Left renal pelvis (tissue), 4 donors: ENCODE measurements around the gene SEPTIN3. TPM values are rescaled to one million over a fixed set of nuclear protein-coding genes. Genes with fewer than 3 reads are reported as not detected.

ENCODE experiments used
- DNase-seq, 4 donors: peaks; one replicate each; pipeline ENCODE4 v3.0.0-alpha.2; 2013; ENCODE audit warnings: low read depth in 4 of 4, low spot score in 3 of 4
- polyA plus RNA-seq, 4 donors: library from polyadenylated mRNA; unstranded; fragments of 120-200 nt; gene quantifications; one replicate each; pipeline ENCODE4 v1.2.1, GENCODE V29; 2013; ENCODE audit not compliant: insufficient read length in 4 of 4

Gene SEPTIN3
- polyA plus RNA-seq, 4 donors, result 6.4 to 10.0 (median 7.8) TPM

DNA sequence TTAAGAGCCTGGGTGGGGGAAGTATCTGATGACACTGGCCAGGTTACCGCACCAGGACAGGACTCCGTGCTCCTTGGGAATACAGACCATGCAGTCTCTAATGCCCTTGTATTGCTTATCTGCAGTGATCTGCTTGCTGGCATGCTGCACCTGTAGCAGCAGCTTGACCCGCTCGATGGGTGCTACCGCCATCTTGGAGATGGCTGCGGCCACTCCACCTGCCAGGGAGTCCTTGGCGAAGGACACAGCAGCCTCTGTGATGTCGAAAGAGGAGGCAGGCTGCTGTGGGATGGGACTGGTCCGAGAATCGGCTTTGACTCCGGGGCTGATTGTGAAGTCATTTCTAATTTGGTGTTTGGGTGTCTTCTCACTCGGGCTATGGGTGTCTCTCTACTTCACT, 32.5 kb downstream of the SEPTIN3 start:
- DNase-seq, result no peak

DNA sequence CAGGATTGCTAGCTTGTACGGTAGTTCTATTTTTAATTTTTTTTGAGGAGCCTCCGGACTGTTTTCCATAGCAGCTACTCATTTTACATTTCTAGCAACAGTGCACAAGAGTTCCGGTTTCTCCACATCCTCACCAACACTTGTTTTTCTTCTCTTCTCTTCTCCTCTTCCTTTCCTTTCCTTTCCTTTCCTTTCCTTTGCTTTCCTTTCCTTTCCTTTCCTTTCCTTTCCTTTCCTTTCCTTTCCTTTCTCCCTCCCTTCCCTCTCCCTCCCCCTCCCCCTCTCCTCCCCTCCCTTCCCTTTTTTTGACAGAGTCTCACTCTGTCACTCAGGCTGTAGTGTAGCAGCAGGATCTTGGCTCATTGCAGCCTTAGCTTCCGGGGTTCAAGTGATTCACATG, 38.7 kb downstream of the SEPTIN3 start:
- no peak for DNase-seq

DNA sequence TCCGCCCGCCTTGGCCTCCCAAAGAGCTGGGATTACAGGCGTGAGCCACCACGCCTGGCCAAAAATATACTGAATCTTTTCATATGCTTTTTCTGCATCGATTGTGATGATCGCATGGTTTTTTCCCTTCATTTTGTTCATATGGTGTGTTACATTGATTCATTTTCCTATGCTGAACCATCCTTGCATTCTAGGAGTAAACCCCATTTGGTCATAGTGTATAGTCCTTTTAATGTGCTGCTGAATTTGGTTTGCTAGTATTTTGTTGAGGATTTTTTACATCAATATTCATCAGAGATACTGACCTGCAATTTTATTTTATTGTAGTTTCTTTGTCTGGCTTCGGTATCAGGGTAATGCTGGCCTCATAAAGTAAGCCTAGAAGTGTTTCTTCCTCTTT, 41.5 kb downstream of the SEPTIN3 start:
- DNase-seq, result no peak

GRCh38 chr22:42013385-42013784, 44.1 kb downstream of the SEPTIN3 start:
- DNase-seq, result no peak

- no peak for DNase-seq
These were observed 46.9 kb downstream of the SEPTIN3 start for GRCh38 chr22:42016111-42016510.

GRCh38 chr22:42018224-42018623, 49.0 kb downstream of the SEPTIN3 start:
- DNase-seq, result no peak

Other genes with a start within 250 kb of the SEPTIN3 start
- 10 to 100 TPM in 1 of 4 donors, 1 to 10 TPM in 3; 5.3 to 10.2 (median 8.2) TPM for gene CCDC134, start 168.8 kb upstream of the SEPTIN3 start, polyA plus RNA-seq
- 10 to 100 TPM; 76.0 to 99.1 (median 93.9) TPM for gene SREBF2, start 136.3 kb upstream of the SEPTIN3 start, polyA plus RNA-seq
- 1 to 10 TPM in 1 of 4 donors, under 1 TPM in 3; 0.22 to 1.7 (median 0.46) TPM for gene SHISA8, start 54.4 kb upstream of the SEPTIN3 start, polyA plus RNA-seq
- 1 to 10 TPM; 1.4 to 4.0 (median 1.9) TPM for gene TNFRSF13C, start 42.6 kb upstream of the SEPTIN3 start, polyA plus RNA-seq
- gene CENPM, start 22.3 kb upstream of the SEPTIN3 start, polyA plus RNA-seq, result 10 to 100 TPM; 10.3 to 15.6 (median 11.6) TPM
- gene WBP2NL, start 29.3 kb downstream of the SEPTIN3 start, polyA plus RNA-seq, result 1 to 10 TPM; 2.4 to 5.2 (median 4.3) TPM
- 10 to 100 TPM; 27.1 to 33.2 (median 27.7) TPM for gene NAGA, start 101.4 kb downstream of the SEPTIN3 start, polyA plus RNA-seq
- 10 to 100 TPM; 10.3 to 31.7 (median 10.7) TPM for gene PHETA2, start 104.8 kb downstream of the SEPTIN3 start, polyA plus RNA-seq
- 100 to 1,000 TPM in 2 of 4 donors, 10 to 100 TPM in 2; 47.7 to 124 (median 104) TPM for gene SMDT1, start 110.3 kb downstream of the SEPTIN3 start, polyA plus RNA-seq
- gene NDUFA6, start 121.3 kb downstream of the SEPTIN3 start, polyA plus RNA-seq, result 100 to 1,000 TPM in 2 of 4 donors, 10 to 100 TPM in 2; 74.8 to 131 (median 107) TPM
- gene CYP2D6, start 161.4 kb downstream of the SEPTIN3 start, polyA plus RNA-seq, result 10 to 100 TPM in 1 of 4 donors, 1 to 10 TPM in 3; 1.8 to 15.9 (median 3.7) TPM